ENCODE data around the gene XRCC5.

GRCh38 chr2:216242365-216242764 is 133.2 kb downstream of the XRCC5 start:
- TF ChIP-seq POLR2AphosphoS5 (IDR thresholded peaks at IDR 0.05; ENCODE audit: low read depth, low read length): no peak
- no peak for TF ChIP-seq POLR2A (IDR thresholded peaks at IDR 0.05; ENCODE audit: low read depth, low read length)
- no peak for TF ChIP-seq TAF1 (IDR thresholded peaks at IDR 0.05; ENCODE audit: low read depth, low read length)
- TF ChIP-seq SPI1 (IDR thresholded peaks at IDR 0.05; ENCODE audit: low read depth, low read length): no peak
- TF ChIP-seq PAX5 (IDR thresholded peaks at IDR 0.05; ENCODE audit: insufficient read depth, low read length, severe bottlenecking): no peak
- no peak for TF ChIP-seq POU2F2 (IDR thresholded peaks at IDR 0.05; ENCODE audit: low read depth, low read length)

Measured in GM12891 (cell line).